ENCODE measurements around the gene PLXDC2. TPM values are rescaled to one million over a fixed set of nuclear protein-coding genes. Genes with fewer than 3 reads are reported as not detected.

Gene PLXDC2
- total RNA-seq, 1 donor = 46.2 TPM

DNA sequence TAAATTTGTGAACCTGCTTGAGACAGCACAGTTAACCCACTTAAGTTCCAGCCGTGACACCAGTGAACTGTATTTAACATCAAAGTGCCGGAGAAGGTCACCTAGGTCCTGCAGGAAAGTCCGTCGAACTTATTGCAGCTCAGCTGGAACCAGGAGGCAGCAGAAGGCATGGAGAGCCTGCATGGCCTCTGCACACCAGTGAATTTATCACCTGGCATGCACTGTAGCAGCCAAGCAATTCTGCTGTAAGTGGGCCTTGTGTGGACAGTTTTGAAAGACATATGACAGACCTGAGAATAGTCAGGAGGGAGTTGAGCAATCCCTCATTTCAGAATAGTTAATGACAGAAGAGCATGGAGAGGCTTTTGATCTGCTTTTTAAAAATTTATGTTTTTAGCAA is 108.8 kb downstream of the PLXDC2 start:
- H3K27me3 ChIP-seq (ENCODE audit: insufficient read depth, low read length) = no peaks in the 10 kb centered on the region
- H3K9me3 ChIP-seq (ENCODE audit: low read depth, low read length) = no peaks in the 10 kb centered on the region
- H3K4me1 ChIP-seq (ENCODE audit: insufficient read depth, low read length) = no peaks in the 10 kb centered on the region
- no peak overlapping the region for H3K4me3 ChIP-seq (ENCODE audit: low read length)

DNA sequence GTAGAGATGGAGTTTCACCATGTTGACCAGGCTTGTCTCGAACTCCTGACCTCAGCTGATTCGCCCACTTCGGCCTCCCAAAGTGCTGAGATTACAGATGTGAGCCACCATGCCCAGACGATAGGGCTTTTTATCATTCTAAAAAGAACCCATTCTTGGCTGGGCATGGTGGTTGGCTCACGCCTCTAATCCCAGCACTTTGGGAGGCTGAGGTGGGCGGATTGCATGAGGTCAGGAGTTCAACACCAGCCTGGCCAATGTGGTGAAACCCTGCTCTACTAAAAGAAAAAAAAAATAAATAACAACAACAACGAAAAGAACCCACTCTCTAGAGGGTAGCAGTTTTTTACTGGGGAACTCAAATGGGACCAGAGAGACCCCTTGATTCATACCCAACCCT is 112.7 kb downstream of the PLXDC2 start:
- Histone ChIP-seq H3K9me3 (ENCODE audit: low read depth, low read length) (no peaks in the 10 kb centered on the region), H3K4me1 (ENCODE audit: insufficient read depth, low read length) (peaks cover 7% of the 10 kb centered on the region), H3K27me3 (ENCODE audit: insufficient read depth, low read length) (no peaks in the 10 kb centered on the region), H3K4me3 (ENCODE audit: low read length) (no peak overlapping the region)

GRCh38 chr10:19929506-19930140 is 113.4 kb downstream of the PLXDC2 start:
- H3K4me3 ChIP-seq (ENCODE audit: low read length) = no peak overlapping the region
- no peaks in the 10 kb centered on the region for H3K27me3 ChIP-seq (ENCODE audit: insufficient read depth, low read length)
- H3K4me1 ChIP-seq (ENCODE audit: insufficient read depth, low read length) = peaks cover 7% of the 10 kb centered on the region
- H3K9me3 ChIP-seq (ENCODE audit: low read depth, low read length) = no peaks in the 10 kb centered on the region

DNA sequence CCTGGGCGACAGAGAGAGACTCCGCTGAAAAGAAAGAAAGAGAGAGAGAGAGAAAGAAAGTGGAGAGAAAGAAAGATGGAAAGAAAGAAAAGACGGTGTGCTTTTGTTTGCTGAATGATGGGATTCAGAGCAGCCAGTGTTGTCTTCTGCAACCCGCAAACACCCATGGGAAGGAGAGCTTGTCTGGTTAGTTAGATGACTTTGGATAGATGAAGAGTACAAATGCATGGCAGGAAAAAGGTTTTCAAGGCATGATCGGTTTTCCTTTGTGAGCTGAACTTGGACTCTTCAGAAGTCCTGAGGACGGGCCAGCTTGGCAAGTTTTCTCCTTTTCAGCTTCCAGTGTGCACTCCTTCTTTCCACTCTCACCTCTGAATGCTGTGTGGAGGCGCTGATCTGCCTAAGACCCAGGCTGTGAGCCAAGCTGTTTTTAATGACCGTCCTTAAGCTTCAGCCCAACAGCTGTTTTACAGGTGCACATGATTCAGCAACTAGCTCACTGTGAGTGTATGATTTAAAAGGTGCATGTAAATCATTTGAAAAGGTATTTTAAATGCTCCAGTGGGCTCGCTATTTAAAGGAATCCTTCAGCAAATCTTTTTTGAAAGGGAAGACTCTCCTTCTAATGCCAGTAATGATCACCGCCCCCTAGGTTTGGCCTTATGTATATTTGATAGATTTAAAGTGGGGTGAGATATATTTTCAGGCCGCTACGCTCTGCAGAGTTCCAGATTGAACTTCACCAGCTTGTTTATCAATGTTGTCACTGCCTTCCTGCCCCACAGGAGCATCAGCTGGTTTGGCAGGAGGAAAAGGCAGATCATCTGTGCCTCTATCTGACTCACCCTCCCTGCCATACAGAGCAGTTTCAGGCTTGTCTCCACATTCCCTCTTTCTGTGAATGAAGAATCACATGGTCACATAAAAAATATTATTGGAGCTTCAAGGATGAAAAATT is 115.0 kb downstream of the PLXDC2 start:
- Histone ChIP-seq H3K4me1 (ENCODE audit: insufficient read depth, low read length) (peaks cover 7% of the 10 kb centered on the region), H3K4me3 (ENCODE audit: low read length) (no peak overlapping the region), H3K27me3 (ENCODE audit: insufficient read depth, low read length) (no peaks in the 10 kb centered on the region), H3K9me3 (ENCODE audit: low read depth, low read length) (no peaks in the 10 kb centered on the region)

DNA sequence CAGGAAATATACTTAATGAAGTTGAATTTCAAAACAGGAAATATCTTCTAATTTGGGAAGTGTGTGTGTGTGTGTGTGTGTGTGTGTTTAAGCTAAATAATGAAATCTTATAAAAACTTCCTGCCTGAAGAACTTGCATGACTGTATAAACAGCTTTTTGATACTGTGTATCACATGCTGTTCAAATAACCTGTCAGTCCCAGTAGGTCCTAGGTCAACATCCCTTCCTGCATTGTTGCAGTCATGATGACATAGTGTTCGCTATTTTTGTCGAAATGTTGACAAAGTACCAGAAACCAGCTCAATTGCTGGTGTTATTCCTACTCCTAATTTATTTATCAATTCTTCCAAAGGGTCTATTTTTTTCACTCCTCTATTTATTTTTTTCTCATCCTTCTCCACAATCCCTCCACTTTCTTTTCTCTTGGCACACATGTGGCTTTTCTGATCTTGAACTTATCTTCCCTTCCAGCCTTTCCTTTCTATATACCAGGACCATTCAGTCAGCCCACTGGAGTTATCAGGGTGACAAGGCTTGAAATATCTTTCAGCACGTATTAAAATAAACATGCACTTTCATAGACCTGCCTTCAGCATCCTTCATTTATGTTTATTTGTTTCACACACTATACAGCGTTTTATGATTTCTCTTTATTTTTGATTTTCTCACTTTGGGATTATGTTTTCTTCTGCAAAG is 115.8 kb downstream of the PLXDC2 start:
- Histone ChIP-seq H3K9me3 (ENCODE audit: low read depth, low read length) (no peaks in the 10 kb centered on the region), H3K4me3 (ENCODE audit: low read length) (no peak overlapping the region), H3K27me3 (ENCODE audit: insufficient read depth, low read length) (no peaks in the 10 kb centered on the region), H3K4me1 (ENCODE audit: insufficient read depth, low read length) (peaks cover 7% of the 10 kb centered on the region)

- no peaks in the 10 kb centered on the region for H3K27me3 ChIP-seq (ENCODE audit: insufficient read depth, low read length)
- peaks cover 7% of the 10 kb centered on the region for H3K4me1 ChIP-seq (ENCODE audit: insufficient read depth, low read length)
- no peak overlapping the region for H3K4me3 ChIP-seq (ENCODE audit: low read length)
- no peaks in the 10 kb centered on the region for H3K9me3 ChIP-seq (ENCODE audit: low read depth, low read length)
Measured at GRCh38 chr10:19932806-19933371, 116.7 kb downstream of the PLXDC2 start.

GRCh38 chr10:19933772-19934171 is 117.5 kb downstream of the PLXDC2 start:
- H3K9me3 ChIP-seq (ENCODE audit: low read depth, low read length) = no peaks in the 10 kb centered on the region
- no peak overlapping the region for H3K4me3 ChIP-seq (ENCODE audit: low read length)
- no peaks in the 10 kb centered on the region for H3K27me3 ChIP-seq (ENCODE audit: insufficient read depth, low read length)
- H3K4me1 ChIP-seq (ENCODE audit: insufficient read depth, low read length) = peaks cover 7% of the 10 kb centered on the region

DNA sequence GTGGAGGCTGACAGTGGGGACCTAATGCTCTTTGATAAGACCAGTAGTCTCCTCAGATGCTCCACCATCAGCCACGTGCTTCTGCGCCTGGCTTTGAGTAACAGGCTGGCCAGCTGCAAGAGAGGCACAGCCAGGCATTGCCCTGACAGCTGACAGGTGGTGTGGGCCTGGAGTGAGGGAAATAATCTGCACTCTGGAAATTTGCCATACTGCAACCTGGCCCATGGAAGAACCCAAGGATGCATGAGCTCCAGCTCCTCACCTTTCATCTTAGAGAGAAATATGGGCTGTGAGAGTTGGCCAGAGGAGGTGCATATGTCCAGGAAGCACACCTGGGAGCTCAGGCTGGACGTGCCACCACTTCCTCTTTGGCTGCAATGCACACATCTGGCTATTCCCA is 118.9 kb downstream of the PLXDC2 start:
- Histone ChIP-seq H3K4me1 (ENCODE audit: insufficient read depth, low read length) (peaks cover 7% of the 10 kb centered on the region), H3K4me3 (ENCODE audit: low read length) (no peak overlapping the region), H3K9me3 (ENCODE audit: low read depth, low read length) (no peaks in the 10 kb centered on the region), H3K27me3 (ENCODE audit: insufficient read depth, low read length) (no peaks in the 10 kb centered on the region)

DNA sequence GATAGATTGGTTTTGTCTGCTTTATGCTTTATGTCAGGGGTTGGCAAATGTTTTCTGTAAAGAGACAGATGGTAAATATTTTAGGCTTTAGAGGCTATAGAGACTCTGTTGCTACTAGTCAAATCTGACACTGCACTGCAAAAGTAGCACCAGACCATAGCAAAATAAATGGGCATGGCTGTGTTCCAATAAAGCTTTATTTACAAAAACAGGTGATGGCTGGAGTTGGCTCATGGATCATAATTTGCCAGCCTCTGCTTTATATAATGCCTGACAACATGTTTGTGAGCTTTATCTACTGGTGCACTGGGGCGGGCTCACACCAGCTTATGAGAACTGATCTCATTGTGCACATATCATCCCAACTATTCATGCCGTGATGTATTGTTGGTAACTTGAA is 120.1 kb downstream of the PLXDC2 start:
- H3K4me1 ChIP-seq (ENCODE audit: insufficient read depth, low read length) = peaks cover 4% of the 10 kb centered on the region
- H3K27me3 ChIP-seq (ENCODE audit: insufficient read depth, low read length) = no peaks in the 10 kb centered on the region
- no peaks in the 10 kb centered on the region for H3K9me3 ChIP-seq (ENCODE audit: low read depth, low read length)
- no peak overlapping the region for H3K4me3 ChIP-seq (ENCODE audit: low read length)

DNA sequence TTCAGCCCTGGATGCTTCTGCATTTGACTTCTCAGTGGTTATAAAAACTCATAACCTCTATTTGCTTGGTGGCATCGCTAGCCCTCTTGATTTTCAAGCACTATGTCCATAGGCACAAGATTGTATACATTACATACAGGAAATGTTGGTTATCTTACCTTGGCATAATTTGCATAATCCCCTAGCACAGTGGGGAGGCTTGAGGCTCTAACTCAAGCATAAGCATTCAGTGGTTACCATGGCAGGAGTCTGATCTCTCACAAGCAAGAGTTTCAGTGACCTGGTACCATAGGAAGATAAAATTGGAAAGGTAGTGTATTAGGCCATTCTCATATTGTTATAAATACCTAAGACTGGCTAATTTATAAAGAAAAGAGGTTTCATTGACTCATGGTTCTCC is 121.8 kb downstream of the PLXDC2 start:
- Histone ChIP-seq H3K4me3 (ENCODE audit: low read length) (no peak overlapping the region), H3K27me3 (ENCODE audit: insufficient read depth, low read length) (no peaks in the 10 kb centered on the region), H3K9me3 (ENCODE audit: low read depth, low read length) (no peaks in the 10 kb centered on the region), H3K4me1 (ENCODE audit: insufficient read depth, low read length) (no peaks in the 10 kb centered on the region)

- Histone ChIP-seq H3K27me3 (ENCODE audit: insufficient read depth, low read length) (no peaks in the 10 kb centered on the region), H3K4me1 (ENCODE audit: insufficient read depth, low read length) (peaks cover 1% of the 10 kb centered on the region), H3K4me3 (ENCODE audit: low read length) (no peak overlapping the region), H3K9me3 (ENCODE audit: low read depth, low read length) (no peaks in the 10 kb centered on the region)
Measured at GRCh38 chr10:19941206-19941880, 125.1 kb downstream of the PLXDC2 start.

- Histone ChIP-seq H3K4me3 (ENCODE audit: low read length) (no peak overlapping the region), H3K27me3 (ENCODE audit: insufficient read depth, low read length) (no peaks in the 10 kb centered on the region), H3K9me3 (ENCODE audit: low read depth, low read length) (no peaks in the 10 kb centered on the region), H3K4me1 (ENCODE audit: insufficient read depth, low read length) (peaks cover 4% of the 10 kb centered on the region)
Measured at GRCh38 chr10:19944911-19945663, 128.9 kb downstream of the PLXDC2 start.

- H3K4me3 ChIP-seq (ENCODE audit: low read length) = no peak overlapping the region
- no peaks in the 10 kb centered on the region for H3K27me3 ChIP-seq (ENCODE audit: insufficient read depth, low read length)
- peaks cover 4% of the 10 kb centered on the region for H3K4me1 ChIP-seq (ENCODE audit: insufficient read depth, low read length)
- H3K9me3 ChIP-seq (ENCODE audit: low read depth, low read length) = no peaks in the 10 kb centered on the region
Measured at GRCh38 chr10:19946245-19946644, 130.0 kb downstream of the PLXDC2 start.

GRCh38 chr10:19946791-19947190 is 130.6 kb downstream of the PLXDC2 start:
- Histone ChIP-seq H3K4me3 (ENCODE audit: low read length) (no peak overlapping the region), H3K4me1 (ENCODE audit: insufficient read depth, low read length) (peaks cover 4% of the 10 kb centered on the region), H3K9me3 (ENCODE audit: low read depth, low read length) (no peaks in the 10 kb centered on the region), H3K27me3 (ENCODE audit: insufficient read depth, low read length) (no peaks in the 10 kb centered on the region)

Measured in mononuclear cell (primary cell).